Stimulated activated CD8-positive, alpha-beta memory T cell treated with anti-CD3 and anti-CD28 coated beads, Interleukin-12 subunit alpha, Interleukin-12 subunit beta, amount 100 ng/mL, for 24 hours (primary cell): Measurements from ENCODE around the gene CCDC57.

Source experiments
- DNase-seq: peaks from one replicate; pipeline ENCODE4 v3.0.0-alpha.2; 2020; ENCODE audit errors: extremely low read depth

CCDC57 gene

GRCh38 chr17:82121660-82122629 lies 90.7 kb downstream of the CCDC57 start:
- DNase-seq = no peak

DNA sequence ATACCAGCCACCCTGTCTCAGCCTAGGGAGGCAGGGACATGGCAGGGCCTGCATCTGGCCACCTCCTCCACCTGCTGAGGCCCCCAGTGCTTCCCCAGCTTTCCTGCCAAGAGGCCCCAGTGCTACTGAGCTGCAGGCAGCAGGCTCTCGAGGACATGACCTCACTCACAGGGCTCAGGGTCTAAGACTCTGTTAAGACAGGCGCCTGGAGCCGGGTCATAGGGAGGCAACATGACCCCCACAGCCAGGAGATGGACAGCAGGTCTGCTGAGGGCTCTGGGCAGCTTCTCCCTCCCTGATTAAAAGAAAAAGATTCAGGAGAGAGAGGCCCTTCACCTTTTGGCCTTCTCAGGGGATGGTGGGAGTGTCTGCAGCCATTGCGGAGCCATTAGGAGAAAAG lies 91.4 kb downstream of the CCDC57 start:
- DNase-seq = no peak

GRCh38 chr17:82120148-82120547 lies 92.5 kb downstream of the CCDC57 start:
- DNase-seq = no peak

DNA sequence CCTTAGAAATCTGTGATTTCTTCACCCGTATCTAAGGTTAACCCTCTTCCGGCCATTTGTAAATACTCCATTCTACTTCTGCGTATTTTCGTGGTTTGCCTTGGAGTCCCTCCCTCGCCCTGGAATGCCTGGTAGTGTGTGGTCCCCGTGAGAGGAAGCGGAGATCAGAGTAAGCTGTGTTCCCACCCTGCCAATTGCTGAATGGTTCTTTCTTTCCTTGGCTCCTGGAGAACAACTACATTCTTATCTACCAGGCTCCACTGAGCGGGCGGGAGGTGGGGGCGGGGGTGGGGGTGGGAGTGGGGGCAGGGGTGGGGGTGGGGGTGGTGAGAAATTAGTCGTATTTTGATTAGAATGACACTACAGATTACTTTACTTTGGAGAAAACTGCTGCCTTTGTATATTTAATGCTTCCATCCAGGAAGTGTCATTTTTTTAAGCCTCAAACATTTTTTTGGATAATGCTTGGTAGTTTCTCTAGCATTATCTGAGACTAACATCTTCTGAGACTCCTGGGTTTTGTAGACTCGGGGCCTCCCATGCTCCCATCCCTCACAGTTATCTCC lies 93.7 kb downstream of the CCDC57 start:
- DNase-seq = no peak

DNA sequence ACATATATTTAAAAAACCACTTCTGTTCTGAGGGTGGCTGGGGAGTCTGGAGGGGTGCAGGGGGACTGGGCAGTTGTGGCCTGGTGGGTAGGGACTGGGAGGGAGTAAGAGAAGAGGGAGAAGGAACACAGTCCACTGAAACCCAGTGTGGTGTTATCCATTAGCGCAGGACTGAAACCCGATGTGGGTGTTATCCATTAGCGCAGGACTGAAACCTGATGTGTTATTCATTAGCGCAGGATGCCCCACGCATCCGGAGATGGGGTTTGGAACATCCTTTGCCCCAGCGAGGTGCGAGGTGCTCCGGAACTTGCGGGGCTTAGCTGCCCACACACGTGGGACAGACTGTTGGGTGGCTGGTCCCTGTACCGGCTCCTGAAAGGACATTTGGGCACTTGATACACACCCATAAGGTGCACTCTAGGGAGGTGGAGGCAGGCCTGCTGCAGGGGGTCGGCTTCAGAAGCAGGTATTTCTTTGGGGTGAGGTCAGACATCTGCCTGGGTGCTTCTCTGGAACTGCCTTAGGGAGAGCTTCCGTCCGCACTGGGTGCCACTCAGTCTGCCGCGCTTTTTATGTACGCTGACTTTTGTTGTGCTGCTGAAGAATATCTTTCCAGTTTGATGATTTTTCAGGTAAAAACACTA lies 94.4 kb downstream of the CCDC57 start:
- DNase-seq = no peak

DNA sequence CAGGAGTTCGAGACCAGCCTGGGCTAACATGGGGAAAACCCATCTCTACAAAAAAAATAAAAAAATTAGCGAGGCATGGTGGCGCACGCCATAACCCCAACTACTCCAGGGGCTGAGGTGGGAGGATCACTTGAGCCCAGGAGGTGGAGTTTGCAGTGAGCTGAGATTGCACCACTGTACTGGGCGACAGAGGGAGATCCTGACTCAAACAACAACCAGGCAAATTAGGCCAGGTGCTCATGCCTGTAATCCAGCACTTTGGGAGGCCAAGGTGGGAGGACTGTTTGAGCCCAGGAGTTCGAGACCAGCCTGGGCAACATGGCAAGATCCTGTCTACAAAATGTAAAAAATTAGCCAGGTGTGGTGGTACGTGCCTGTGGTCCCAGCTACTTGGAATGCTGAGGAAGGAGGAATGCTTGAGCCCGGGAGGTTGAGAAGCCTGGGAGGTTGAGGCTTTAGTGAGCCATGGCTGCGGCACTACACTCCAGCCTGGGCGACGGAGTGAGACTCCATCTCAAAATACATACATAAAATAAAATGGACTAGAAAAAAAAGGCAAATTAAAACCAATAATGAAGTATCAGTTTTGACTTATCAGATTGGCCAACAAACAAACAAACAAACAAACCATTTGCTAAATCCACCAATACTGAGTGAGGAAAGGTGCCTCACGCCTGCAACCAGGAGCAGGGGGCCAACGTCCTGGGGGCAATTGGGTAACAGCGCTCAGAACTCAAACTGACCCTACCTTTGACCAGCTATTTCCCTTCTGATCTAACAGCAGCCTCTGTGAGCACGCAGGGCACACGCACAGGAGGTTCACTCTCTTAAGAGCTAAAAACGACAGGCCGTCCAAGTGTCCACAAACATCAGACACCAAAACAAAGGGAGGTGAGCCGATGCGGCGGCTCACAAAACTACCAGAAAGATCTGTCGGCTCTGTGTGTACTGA lies 95.2 kb downstream of the CCDC57 start:
- DNase-seq = no peak

DNA sequence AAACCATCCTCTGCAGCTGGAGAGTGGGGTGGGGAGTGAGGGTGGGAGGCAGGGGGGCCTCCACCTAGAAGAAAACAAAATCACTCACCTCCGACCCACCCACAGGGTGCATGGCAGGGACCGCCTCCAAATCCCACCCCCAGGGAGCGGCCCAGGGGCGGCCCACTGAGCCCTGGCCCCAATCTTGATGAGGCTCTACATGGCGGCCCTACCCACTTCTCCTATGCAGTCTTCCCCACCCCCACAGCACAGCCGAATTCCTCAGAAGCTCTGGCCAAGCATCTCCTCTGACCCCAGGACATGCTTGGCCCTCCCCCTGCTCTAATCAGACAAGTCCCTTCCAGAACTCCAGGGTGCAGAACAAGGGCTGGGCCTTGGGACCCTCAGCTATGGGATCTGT lies 96.4 kb downstream of the CCDC57 start:
- no peak for DNase-seq

- no peak for DNase-seq
Observed at GRCh38 chr17:82114872-82115271, 97.8 kb downstream of the CCDC57 start.

GRCh38 chr17:82114447-82114846 lies 98.2 kb downstream of the CCDC57 start:
- DNase-seq = no peak

DNA sequence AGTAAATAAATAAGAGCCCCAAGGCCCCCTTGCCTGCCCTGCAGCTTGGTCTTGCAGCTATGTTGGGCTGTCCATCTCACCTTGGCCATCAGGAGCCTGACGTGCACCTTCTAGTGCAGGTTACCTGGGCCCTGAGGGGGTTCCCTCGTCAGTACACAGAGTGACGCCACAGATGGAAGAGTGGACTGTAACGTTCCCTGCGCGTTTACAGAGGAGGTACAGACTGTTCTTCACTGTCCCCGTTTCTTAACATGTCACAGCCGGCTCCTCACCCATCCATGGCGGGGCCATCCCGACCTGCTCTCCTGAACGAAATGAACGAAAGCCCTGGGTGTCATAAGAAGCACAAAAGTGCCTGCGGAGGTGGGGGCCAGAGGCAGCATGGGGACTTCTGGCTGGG lies 98.7 kb downstream of the CCDC57 start:
- no peak for DNase-seq

DNA sequence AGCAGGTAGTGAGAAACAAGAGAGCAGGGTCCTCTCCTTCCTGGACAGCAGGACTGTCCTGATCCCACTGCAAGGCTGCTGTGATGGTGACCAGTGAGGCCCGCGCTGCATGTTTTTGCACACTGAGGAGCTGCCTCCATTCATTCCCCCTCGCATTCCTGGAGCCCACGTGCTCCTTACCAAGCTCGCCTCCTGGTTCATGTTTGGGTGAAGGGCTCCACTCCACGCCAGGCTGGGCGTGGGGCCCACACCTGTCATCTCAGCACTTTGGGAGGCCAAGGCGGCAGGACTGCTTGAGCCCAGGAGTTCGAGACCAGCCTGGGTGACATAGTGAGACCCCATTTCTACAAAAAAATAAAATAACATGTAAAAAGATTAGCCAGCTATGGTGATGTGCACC lies 99.2 kb downstream of the CCDC57 start:
- no peak for DNase-seq

- DNase-seq = no peak
Observed at GRCh38 chr17:82112914-82113311, 99.7 kb downstream of the CCDC57 start.

DNA sequence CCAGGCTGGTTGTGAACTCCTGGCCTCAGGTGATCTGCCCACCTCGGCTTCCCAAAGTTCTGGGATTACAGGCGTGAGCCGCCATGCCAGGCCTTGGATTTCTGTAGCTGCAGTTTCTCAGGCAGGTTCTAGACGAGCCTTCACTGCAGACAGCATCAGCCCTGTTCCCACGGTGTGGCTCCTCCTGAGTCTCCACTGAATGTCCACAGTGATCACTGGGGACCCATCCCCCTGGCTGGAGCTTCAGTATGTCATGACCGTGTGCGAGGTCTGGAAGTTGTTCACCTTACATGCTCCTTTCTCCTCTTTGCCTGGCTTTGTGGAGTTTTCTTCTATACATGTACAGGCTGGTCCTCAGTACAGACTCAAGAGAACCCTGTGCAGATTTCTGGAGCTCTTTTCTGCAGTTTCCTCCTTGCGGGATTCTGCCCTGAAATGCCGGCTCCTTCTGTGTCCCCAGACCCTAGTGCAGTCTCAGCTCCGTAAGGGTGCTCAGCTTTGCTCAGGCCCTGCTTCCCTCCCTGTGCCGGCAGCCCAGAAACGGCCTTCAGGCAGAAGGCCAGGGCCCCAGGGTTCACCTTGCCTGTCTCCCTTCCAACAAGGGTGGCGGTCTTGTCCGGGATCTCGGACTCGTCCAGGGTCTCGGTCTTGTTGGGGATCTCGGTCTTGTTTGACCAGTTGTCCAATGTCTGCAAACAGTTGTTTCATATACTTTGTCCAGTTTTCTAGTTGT lies 100.3 kb downstream of the CCDC57 start:
- DNase-seq = no peak

DNA sequence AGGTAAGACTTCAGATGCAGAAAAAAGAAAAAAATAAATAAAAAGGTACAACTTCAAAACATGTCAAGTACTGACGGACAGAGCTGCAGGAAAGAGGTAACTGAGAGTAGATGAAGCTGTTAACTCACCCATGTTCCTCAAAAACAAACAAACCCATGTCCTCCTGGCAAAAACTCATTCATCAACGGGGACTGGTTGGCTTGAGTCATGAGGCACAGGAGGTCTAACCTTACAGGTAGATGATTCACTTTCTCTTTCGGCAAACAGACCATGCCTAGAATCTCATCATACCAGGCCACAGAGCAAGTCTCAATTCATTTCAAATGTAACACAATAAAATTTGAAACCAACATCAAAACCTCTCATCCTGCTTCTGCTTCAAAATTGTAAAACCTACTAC lies 102.3 kb downstream of the CCDC57 start:
- no peak for DNase-seq

DNA sequence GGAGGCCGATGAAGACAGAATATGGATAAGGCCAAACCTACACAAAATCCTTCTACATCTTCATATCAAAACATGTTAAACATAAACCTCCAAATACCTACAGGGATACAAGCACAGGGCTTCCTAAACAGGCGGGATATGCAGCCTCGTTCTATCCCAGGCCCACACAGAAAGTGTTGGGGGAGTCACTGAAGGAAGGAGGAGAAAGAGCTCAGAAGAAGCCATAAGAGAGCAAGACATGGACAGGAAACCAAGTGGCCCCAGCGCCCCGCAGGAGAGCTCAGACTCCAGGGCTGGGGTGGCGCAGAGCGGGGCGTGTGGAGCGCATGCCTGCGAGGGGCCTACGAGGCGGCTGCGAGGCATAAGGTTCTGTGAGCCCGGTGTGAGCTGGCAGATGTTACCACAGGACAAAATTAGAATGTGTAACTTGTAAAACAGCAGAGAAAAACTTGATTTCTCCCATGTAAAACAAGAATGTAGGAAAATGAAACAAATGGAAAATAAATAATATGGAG lies 103.6 kb downstream of the CCDC57 start:
- no peak for DNase-seq

- DNase-seq = no peak
Observed at GRCh38 chr17:82108496-82108945, 104.1 kb downstream of the CCDC57 start.

DNA sequence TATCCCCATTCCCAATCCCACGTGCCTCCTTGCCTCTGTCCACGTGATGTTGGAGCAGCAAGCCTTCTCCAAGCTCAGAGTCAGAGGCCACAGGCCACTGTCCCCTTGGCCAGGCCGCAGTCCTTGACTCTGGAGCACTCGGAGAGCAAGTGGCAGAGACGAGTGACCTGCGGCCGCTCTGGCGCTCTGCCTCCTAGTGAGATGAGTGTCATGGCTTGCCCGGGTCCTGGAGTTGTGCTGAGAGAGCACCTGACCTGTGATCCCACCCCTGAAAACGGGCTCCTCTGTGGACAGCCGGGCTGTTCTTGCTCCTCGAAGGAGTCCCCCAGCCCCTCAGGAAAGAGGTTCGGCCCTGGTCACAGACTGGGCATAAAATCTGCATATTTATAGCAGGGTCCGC lies 104.6 kb downstream of the CCDC57 start:
- DNase-seq = no peak

- DNase-seq = no peak
Observed at GRCh38 chr17:82107341-82107860, 105.2 kb downstream of the CCDC57 start.

DNA sequence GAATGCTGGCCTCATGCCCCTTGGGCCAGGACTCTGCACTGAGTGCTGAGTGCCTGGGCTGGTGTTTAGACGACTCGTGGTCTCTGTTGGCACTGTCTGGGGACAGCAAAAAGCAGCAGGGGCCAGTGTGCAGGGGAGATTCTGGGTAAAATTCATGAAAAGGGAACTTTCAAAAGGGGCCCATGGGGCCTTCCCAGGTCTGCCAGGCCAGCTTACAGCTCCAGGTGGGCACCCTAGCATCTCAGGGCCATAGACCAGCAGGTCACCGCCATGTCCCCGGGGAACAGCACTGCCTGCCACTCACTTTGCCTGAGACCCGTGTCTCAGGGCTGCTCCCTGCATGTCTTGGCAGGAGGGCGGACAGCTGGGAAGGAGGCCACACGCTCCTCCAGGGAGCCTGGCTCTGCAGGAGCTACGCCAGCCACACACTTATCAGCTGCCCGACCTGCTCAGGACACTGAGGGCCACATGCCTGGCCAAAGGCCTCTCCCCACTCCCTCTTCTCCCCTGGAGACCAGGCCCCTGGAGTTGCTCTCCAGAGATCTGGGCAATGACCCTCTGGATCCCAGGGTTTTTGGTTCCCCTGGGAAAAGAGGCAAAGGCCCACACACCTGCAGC lies 105.8 kb downstream of the CCDC57 start:
- DNase-seq = no peak
